Uterus (tissue), 4 donors: ENCODE data around the gene KCNAB1. TPM values are rescaled to one million over a fixed set of nuclear protein-coding genes. Genes with fewer than 3 reads are reported as not detected.
"Not testable (repeated sequence)": the region's sequence is repeated elsewhere in the genome, so short reads cannot be mapped to it uniquely, and the experiment has no call there.

Experiments used
- DNase-seq, 2 donors: peaks; one replicate each; pipeline ENCODE4 v3.0.0-alpha.2; 2019 to 2020
- H3K27ac ChIP-seq, 2 donors: fragments of 200-600 bp; sonication (generic); 1 replicate in 1 of 2; 2 replicates in 1 of 2; pipeline ENCODE4 v1.5.1; 2016 to 2018
- H3K27me3 ChIP-seq, 2 donors: fragments of 200-600 bp; sonication (generic); one replicate each; pipeline ENCODE4 v1.5.1; 2018 to 2019; ENCODE audit warnings: control low read depth in 1 of 2
- H3K36me3 ChIP-seq, 2 donors: fragments of 200-600 bp; sonication (generic); one replicate each; pipeline ENCODE4 v1.5.1; 2019; ENCODE audit warnings: control low read depth in 1 of 2
- H3K4me1 ChIP-seq, 2 donors: fragments of 200-600 bp; sonication (generic); one replicate each; pipeline ENCODE4 v1.5.1; 2018 to 2019; ENCODE audit warnings: control low read depth in 1 of 2
- H3K4me3 ChIP-seq, 2 donors: fragments of 200-600 bp; sonication (generic); 1 replicate in 1 of 2; 2 replicates in 1 of 2; pipeline ENCODE4 v1.5.1; 2018 to 2019; ENCODE audit warnings: mild to moderate bottlenecking in 1 of 2
- H3K9me3 ChIP-seq, 2 donors: fragments of 200-600 bp; sonication (generic); one replicate each; pipeline ENCODE4 v1.5.1; 2019; ENCODE audit warnings: control low read depth in 1 of 2
- CTCF ChIP-seq, 4 experiments: fragments of 200-600 bp in 2 of 4; fragments of 450-650 bp in 2 of 4; sonication (generic) in 2 of 4; IDR thresholded peaks; one replicate each; pipeline ENCODE4 v1.5.1; 2016 to 2019; ENCODE audit warnings: antibody characterized with exemption in 4 of 4, mild to moderate bottlenecking in 2 of 4, moderate library complexity in 1 of 4
- POLR2A ChIP-seq, 2 donors: fragments of 450-650 bp; IDR thresholded peaks; one replicate each; pipeline ENCODE4 v1.6.1; 2016; ENCODE audit warnings: antibody characterized with exemption in 2 of 2, mild to moderate bottlenecking in 1 of 2, moderate library complexity in 1 of 2
- intact Hi-C: fragments of 100-400 bp; cut with DNase I; formaldehyde crosslinking; loops from one replicate; pipeline ENCODE4 v1.15.1; 2023; ENCODE audit warnings: low total_unique reads
- total RNA-seq, 4 donors: library from RNA; depleted of rRNA in 3 of 4; stranded (reverse); fragments of >200 nt in 3 of 4; gene quantifications; one replicate each; pipeline versions ENCODE4 v1.1.0 to v1.2.4, GENCODE V29; 2014 to 2023
- donor health status: DM: yes; HTN: yes; CAD: no.

KCNAB1 gene
- total RNA-seq, 4 donors from 2014 or later, result 1.3 to 12.8 (median 6.8) TPM

DNA sequence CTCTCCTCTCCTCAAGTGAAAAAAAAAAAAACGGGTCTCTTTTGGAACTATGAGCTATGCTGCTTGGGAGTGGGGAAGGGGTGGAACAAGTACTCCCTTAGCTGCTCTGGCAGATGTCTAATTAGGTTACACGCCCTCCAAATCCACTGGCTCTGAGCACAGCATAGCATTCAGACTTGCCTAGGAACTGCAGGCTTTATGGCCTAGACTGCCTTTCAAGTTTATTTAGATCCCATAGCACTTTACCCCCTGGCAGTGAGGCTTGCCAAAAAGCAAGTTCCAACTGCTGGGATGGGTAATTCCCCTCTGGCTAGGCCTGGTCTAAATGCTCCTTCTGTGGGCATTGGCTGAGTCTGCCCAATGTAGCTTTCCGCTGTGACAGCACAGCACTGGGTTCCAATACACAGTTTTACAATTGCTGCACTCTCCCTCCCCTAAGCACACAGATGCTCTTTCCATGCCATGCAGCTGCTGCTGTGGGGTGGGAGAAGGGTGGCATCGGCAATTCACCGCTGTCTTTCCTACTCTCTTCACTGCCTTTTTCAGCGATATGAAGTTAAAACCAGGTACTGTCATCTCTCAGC is 152.8 kb downstream of the KCNAB1 start:
- no peak for DNase-seq
- no peak overlapping the region for H3K4me3 ChIP-seq
- no peak overlapping the region for H3K27ac ChIP-seq
- intact Hi-C loops, result no loop called here
- H3K27me3 ChIP-seq, result no peaks in the 10 kb centered on the region
- H3K36me3 ChIP-seq, result no peaks in the 10 kb centered on the region
- no peaks in the 10 kb centered on the region for H3K4me1 ChIP-seq
- no peaks in the 10 kb centered on the region for H3K9me3 ChIP-seq
- no peak for TF ChIP-seq POLR2A (IDR thresholded peaks at IDR 0.05)
- TF ChIP-seq CTCF (IDR thresholded peaks at IDR 0.05), result no peak

DNA sequence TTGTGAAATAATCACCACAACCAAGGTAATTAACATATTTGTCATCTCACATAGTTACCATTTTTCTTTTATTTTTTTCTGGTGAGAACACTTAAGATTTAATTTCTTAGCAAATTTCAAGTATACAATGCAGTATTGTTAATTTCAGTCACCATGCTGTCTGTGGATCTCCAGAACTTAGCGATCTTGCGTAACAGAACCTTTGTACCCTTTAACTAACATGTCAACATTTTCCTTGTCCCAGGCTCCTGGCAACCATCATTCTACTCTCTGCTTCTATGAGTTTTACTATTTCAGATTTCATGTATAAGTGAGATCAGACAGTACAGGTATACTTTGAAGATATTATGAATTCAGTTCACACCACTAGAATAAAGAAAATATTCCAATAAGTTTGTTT is 154.4 kb downstream of the KCNAB1 start:
- TF ChIP-seq POLR2A (IDR thresholded peaks at IDR 0.05) (no peak), CTCF (IDR thresholded peaks at IDR 0.05) (no peak)
- intact Hi-C loops, result no loop called here
- Histone ChIP-seq H3K36me3 (no peaks in the 10 kb centered on the region), H3K9me3 (no peaks in the 10 kb centered on the region), H3K4me1 (no peaks in the 10 kb centered on the region), H3K27me3 (no peaks in the 10 kb centered on the region), H3K4me3 (no peak overlapping the region), H3K27ac (no peak overlapping the region)
- no peak for DNase-seq

- intact Hi-C loops, H3K27ac ChIP-seq, H3K27me3 ChIP-seq, H3K36me3 ChIP-seq, H3K4me1 ChIP-seq, DNase-seq, H3K9me3 ChIP-seq, H3K4me3 ChIP-seq: not testable (repeated sequence)
These were observed 164.3 kb downstream of the KCNAB1 start for GRCh38 chr3:156284637-156285036.

DNA sequence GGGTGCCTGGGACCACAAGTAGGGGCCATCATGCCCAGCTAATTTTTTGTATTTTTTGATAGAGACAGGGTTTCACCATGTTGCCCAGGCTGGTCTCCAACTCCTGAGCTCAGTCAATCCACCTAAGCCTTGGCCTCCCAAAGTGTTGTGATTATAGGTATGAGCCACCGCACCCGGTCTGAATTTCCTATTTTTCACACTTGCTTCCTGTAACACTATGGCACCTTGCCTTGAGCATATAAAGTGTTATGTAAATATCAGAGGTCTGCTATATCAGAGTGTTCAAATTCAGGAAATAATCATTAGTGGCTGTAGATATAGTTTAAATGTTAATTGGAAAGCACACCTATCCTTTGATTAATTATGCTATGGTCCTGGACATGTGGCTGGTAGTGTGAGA is 165.2 kb downstream of the KCNAB1 start:
- H3K4me3 ChIP-seq, result no peak overlapping the region
- H3K27ac ChIP-seq, result no peak overlapping the region
- no peak for DNase-seq
- no peaks in the 10 kb centered on the region for H3K4me1 ChIP-seq
- no peaks in the 10 kb centered on the region for H3K9me3 ChIP-seq
- intact Hi-C loops, result no loop called here
- no peaks in the 10 kb centered on the region for H3K36me3 ChIP-seq
- H3K27me3 ChIP-seq, result no peaks in the 10 kb centered on the region
- TF ChIP-seq CTCF (IDR thresholded peaks at IDR 0.05), result no peak
- no peak for TF ChIP-seq POLR2A (IDR thresholded peaks at IDR 0.05)

GRCh38 chr3:156290924-156291271 is 170.5 kb downstream of the KCNAB1 start:
- Histone ChIP-seq H3K36me3 (no peaks in the 10 kb centered on the region), H3K9me3 (no peaks in the 10 kb centered on the region), H3K4me3 (peak overlapping the region; percentile 7 to 15), H3K27me3 (peaks cover 0 to 7% of the 10 kb centered on the region in 2 donors), H3K27ac (no peak overlapping the region), H3K4me1 (no peaks in the 10 kb centered on the region)
- DNase-seq, result no peak
- intact Hi-C loops, result no loop called here
- no peak for TF ChIP-seq CTCF (IDR thresholded peaks at IDR 0.05)
- TF ChIP-seq POLR2A (IDR thresholded peaks at IDR 0.05), result no peak
